ENCODE measurements around the gene KANSL1. TPM values are rescaled to one million over a fixed set of nuclear protein-coding genes. Genes with fewer than 3 reads are reported as not detected.

KANSL1 gene
- total RNA-seq, 2 donors from 2014 or later, result 137 to 144 TPM

- WGBS, 2 experiments (ENCODE audit: insufficient coverage in 1 of 2, insufficient read length in 1 of 2), result 87 to 100% methylated on average over 1 to 5 of the region's 5 CpGs
- no peaks in the 10 kb centered on the region for H3K27me3 Mint-ChIP-seq (ENCODE audit: insufficient read depth)
- Histone ChIP-seq H3K27me3 (ENCODE audit: control insufficient read depth, insufficient read depth, low read length, poor library complexity, severe bottlenecking) (no peaks in the 10 kb centered on the region), H3K4me3 (ENCODE audit: low read length) (no peak overlapping the region), H3K4me1 (ENCODE audit: control insufficient read depth, insufficient read depth, low read length) (no peaks in the 10 kb centered on the region), H3K27ac (ENCODE audit: low read depth, low read length) (no peak overlapping the region), H3K9ac (ENCODE audit: extremely low read depth, low read length, poor library complexity, severe bottlenecking) (no peak overlapping the region), H3K36me3 (ENCODE audit: control insufficient read depth, insufficient read depth, low read length) (no peaks in the 10 kb centered on the region), H3K9me3 (ENCODE audit: control insufficient read depth, low read length) (no peaks in the 10 kb centered on the region)
- TF ChIP-seq CTCF (conservative IDR thresholded peaks at IDR 0.05), result no peak
- H3K4me1 Mint-ChIP-seq, result no peaks in the 10 kb centered on the region
- H3K27ac Mint-ChIP-seq, result no peak overlapping the region
- no peaks in the 10 kb centered on the region for H3K36me3 Mint-ChIP-seq (ENCODE audit: low read depth)
- H3K4me3 Mint-ChIP-seq, result no peak overlapping the region
- H3K9me3 Mint-ChIP-seq, result no peaks in the 10 kb centered on the region
- DNase-seq, result no peak
These were observed 205.5 kb downstream of the KANSL1 start for GRCh38 chr17:45987706-45988105.

GRCh38 chr17:45986056-45986455 is 207.2 kb downstream of the KANSL1 start:
- Histone ChIP-seq H3K9me3 (ENCODE audit: control insufficient read depth, low read length) (no peaks in the 10 kb centered on the region), H3K4me1 (ENCODE audit: control insufficient read depth, insufficient read depth, low read length) (no peaks in the 10 kb centered on the region), H3K4me3 (ENCODE audit: low read length) (no peak overlapping the region), H3K36me3 (ENCODE audit: control insufficient read depth, insufficient read depth, low read length) (no peaks in the 10 kb centered on the region), H3K27ac (ENCODE audit: low read depth, low read length) (no peak overlapping the region), H3K27me3 (ENCODE audit: control insufficient read depth, insufficient read depth, low read length, poor library complexity, severe bottlenecking) (no peaks in the 10 kb centered on the region), H3K9ac (ENCODE audit: extremely low read depth, low read length, poor library complexity, severe bottlenecking) (no peak overlapping the region)
- no peak for DNase-seq
- Mint-ChIP-seq H3K4me3 (no peak overlapping the region), H3K27ac (no peak overlapping the region), H3K27me3 (ENCODE audit: insufficient read depth) (no peaks in the 10 kb centered on the region), H3K4me1 (no peaks in the 10 kb centered on the region), H3K9me3 (no peaks in the 10 kb centered on the region), H3K36me3 (ENCODE audit: low read depth) (no peaks in the 10 kb centered on the region)
- TF ChIP-seq CTCF (conservative IDR thresholded peaks at IDR 0.05), result no peak
- 90 to 92% methylated on average over 3 to 4 of the region's 4 CpGs for WGBS, 2 experiments (ENCODE audit: insufficient coverage in 1 of 2, insufficient read length in 1 of 2)

DNA sequence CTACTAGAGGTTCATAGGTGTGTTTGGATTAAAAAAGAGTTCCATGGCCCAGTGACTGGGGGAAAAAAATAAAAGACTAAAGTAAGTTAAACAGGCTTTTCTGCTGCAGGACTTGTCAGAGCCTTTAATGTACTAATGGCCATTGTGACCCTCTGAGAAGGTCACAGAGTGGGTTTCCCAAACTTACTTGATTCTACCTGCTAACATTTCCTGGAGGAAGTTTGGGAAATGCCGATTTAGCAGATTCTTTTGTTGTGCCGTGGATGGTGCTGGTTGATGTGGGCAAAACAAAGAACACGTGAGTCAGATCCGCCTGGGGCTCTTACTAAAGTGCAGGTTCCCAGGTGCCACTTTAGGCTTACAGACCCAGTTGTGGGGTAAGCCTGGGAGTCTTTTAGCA is 207.8 kb downstream of the KANSL1 start:
- Mint-ChIP-seq H3K27me3 (ENCODE audit: insufficient read depth) (no peaks in the 10 kb centered on the region), H3K4me3 (no peak overlapping the region), H3K9me3 (no peaks in the 10 kb centered on the region), H3K36me3 (ENCODE audit: low read depth) (no peaks in the 10 kb centered on the region), H3K4me1 (no peaks in the 10 kb centered on the region), H3K27ac (no peak overlapping the region)
- DNase-seq, result no peak
- Histone ChIP-seq H3K4me3 (ENCODE audit: low read length) (no peak overlapping the region), H3K9me3 (ENCODE audit: control insufficient read depth, low read length) (no peaks in the 10 kb centered on the region), H3K36me3 (ENCODE audit: control insufficient read depth, insufficient read depth, low read length) (no peaks in the 10 kb centered on the region), H3K27ac (ENCODE audit: low read depth, low read length) (no peak overlapping the region), H3K4me1 (ENCODE audit: control insufficient read depth, insufficient read depth, low read length) (no peaks in the 10 kb centered on the region), H3K27me3 (ENCODE audit: control insufficient read depth, insufficient read depth, low read length, poor library complexity, severe bottlenecking) (no peaks in the 10 kb centered on the region), H3K9ac (ENCODE audit: extremely low read depth, low read length, poor library complexity, severe bottlenecking) (no peak overlapping the region)
- 91 to 100% methylated on average over 4 of the region's 4 CpGs for WGBS, 2 experiments (ENCODE audit: insufficient coverage in 1 of 2, insufficient read length in 1 of 2)
- no peak for TF ChIP-seq CTCF (conservative IDR thresholded peaks at IDR 0.05)
